Measurements from ENCODE around the gene GPR158.

The GPR158 gene

GRCh38 chr10:25508112-25508815 lies 333.5 kb downstream of the GPR158 start:
- DNase-seq = no peak

- no peak for DNase-seq
Measured at GRCh38 chr10:25509151-25509550, 334.4 kb downstream of the GPR158 start.

GRCh38 chr10:25522294-25522693 lies 347.5 kb downstream of the GPR158 start:
- no peak for DNase-seq

DNA sequence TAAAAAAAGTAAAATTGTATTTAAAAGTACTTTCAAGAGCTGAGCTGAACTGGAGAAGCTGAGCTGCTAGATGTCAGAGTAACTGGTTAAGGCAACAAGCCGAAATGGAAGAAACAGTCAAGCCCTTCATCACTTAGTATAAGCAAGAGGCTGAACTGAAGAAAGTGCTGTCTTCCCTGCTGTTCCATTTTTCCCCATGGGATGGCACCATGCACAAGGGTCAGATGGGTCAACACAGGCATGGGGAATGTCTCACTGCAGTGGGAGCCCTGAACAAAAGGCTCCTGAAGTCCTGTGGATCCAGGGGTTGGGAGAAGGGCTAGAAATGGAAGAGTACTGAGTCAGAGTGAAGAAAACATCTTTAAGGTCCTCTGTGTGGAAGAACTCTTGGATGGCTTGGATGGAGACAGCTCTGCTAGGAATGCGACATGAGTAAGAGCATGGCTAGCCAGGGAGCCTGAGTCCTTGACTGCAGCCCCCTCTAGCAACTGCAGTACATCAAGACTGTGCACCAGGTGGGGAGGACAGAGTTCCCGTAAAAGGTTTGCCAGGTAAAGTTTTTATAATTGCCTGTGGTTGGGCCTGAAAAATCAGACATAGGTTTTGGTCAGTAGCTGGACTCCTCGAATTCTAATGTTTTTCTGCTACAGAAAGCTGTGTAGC lies 348.3 kb downstream of the GPR158 start:
- DNase-seq = no peak

GRCh38 chr10:25530306-25530705 lies 355.5 kb downstream of the GPR158 start:
- DNase-seq = no peak

GRCh38 chr10:25531457-25532061 lies 356.8 kb downstream of the GPR158 start:
- no peak for DNase-seq

GRCh38 chr10:25532213-25532612 lies 357.4 kb downstream of the GPR158 start:
- no peak for DNase-seq

GRCh38 chr10:25536027-25536426 lies 361.2 kb downstream of the GPR158 start:
- DNase-seq = no peak

DNA sequence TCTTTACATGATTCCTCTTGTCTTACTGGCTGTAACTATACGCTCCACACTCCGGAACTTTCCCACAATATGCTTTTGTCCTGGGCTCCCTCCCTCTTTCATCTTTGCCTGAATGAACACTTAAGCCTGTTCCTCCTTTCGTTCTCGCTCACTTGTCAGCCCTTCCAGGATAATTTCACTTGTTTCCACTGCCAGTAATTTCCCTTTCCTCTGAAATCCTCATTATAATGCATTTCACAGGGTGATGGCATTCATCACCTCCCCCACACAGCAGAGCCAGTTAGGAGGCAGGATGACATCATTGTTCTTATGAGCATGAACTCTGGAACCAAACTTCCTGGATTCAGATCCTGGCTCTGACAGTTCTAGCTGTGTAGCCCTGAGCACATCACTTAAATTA lies 372.6 kb downstream of the GPR158 start:
- DNase-seq = no peak

DNA sequence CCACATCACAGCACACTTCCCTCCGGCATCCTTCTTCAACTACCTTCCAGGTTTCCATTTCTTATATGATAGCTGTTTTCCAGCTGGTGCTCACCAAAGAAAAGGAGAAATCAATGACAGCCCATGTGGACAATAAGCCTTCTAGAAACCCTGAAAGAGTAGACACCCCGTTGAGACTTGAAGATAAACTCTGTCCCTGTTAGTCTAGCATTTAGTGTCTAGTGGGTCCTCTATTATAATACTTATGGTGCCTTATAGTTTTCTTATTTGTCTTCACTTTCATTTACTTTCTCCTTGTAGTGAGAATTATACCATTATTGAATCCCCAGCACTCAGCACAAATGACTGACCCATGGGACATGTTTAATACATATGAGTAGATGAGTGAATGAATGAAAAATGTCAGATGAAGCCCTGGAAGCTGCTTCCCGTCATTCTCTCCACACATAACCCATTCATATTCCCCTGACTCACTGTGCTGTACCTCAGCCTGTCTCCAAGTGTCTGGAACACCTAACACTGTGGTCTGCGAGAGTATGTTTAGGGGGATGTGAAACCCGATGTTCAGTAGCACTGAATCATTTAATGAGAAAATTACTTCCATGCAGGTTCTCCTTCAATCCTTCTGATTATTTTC lies 377.6 kb downstream of the GPR158 start:
- no peak for DNase-seq

GRCh38 chr10:25555865-25556264 lies 381.1 kb downstream of the GPR158 start:
- DNase-seq = no peak

- DNase-seq = no peak
Measured at GRCh38 chr10:25556457-25556856, 381.7 kb downstream of the GPR158 start.

DNA sequence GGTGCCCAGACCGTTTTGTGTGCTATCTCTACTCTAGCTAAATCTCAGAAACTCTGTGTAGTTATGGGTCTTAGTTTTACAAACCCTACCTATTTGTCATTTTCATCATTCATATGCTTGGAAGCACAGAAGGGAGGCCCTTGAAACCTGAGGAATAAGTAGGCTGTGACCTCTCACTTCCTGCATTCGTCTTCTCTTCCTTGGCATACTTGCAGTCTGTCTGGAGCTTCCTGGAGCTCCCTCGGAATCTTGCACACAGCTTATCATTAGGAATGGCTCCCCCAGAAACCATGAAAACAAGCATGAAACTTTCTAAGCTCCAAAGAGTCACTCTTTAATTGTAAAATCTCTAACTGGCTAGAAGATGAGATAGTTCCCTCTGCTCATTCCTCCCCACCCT lies 382.3 kb downstream of the GPR158 start:
- DNase-seq = no peak

GRCh38 chr10:25561758-25562157 lies 387.0 kb downstream of the GPR158 start:
- no peak for DNase-seq

DNA sequence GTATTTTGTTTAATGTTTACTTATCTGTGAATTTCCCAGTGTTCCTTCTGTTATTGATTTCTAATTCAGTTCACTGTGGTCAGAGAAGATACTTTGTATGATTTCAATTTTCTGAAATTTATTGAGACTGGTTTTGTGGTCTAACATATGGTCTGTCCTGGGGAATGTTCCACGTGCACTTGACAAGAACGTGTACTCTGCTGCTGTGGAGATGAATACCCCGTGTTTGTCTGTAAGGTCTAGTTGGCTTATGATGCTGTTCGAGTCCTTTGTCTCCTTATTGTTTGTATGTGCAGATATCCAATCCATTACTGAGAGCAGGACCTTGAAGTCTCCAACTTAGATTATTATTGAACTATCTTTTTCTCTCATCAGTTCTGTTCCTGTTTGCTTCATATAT lies 387.7 kb downstream of the GPR158 start:
- no peak for DNase-seq

- no peak for DNase-seq
Measured at GRCh38 chr10:25564351-25564750, 389.6 kb downstream of the GPR158 start.

DNA sequence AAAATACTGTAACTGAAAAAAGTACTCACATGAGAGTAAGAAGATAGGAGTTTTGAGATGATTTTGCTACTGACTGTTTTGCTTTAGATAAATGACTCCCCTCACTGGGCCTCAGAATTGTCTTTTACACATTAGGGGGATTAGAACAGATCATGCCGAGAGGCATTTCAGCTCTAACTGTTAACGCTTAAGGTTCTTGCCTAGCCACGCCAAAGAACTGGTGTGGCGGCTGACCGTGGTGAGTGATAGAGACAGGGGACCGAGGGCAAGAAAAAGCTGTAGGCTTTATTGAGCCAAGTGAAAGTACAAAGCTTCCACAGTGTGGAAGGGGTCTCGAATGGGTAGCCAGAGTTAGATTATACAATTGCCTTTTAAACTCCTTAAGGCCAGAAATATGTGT lies 390.8 kb downstream of the GPR158 start:
- no peak for DNase-seq

DNA sequence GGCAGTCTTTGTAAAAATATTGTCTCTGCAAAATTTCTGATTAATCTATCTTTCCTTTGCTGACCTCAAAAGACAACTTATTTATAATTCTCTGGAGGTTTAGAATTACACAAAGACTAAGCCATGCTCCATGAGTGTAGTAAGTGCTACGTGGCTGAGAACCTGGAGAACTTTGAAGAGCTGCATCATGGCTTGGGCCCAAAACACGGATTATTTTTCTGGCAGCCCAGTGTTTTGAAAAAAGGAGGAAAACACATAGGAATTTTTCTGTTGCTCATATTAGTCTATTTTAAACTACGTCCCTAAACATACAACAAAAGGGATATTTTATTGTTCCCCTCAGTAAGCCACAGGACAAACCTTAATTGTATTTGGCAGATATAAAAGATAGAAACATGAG lies 398.5 kb downstream of the GPR158 start:
- no peak for DNase-seq

GRCh38 chr10:25575343-25575742 lies 400.5 kb downstream of the GPR158 start:
- no peak for DNase-seq

DNA sequence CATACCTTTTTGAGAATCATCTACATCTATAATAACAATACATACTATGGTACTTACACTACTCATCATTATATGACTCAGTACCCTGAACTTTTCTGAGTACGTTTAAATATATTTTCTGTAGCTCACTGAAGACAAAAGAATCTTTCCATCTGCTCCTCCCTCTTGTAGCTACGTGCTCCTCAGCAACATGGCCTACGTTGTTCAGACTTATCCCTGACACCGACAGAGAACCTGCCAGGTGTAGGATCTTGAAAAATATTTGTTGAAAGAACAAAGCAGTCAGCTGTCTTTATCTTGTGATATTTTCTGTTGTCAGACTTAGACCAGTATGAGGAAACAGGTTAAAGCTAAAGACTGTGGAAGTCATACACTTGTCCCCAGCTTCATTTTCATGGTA lies 403.3 kb downstream of the GPR158 start:
- no peak for DNase-seq

- no peak for DNase-seq
Measured at GRCh38 chr10:25582961-25583360, 408.2 kb downstream of the GPR158 start.

DNA sequence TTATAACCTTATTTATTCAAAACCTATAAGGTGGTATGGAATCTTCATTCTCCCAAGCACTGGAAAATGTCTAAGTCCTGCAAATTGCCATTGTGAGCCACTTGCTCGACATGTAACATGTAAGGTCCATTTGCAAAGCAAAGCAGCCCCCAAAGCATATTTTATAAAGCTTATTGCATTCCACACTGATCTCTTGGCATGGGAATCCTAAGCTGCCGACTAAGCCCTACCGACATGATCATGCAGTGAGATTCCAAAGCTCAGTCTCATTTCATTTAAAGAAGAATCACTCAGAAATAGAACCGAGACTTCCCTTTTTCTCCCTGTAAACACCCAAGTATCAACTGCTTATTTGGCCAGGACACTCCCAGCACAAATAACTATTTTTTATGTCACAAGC lies 425.9 kb downstream of the GPR158 start:
- DNase-seq = no peak

- DNase-seq = no peak
Measured at GRCh38 chr10:25604591-25604990, 429.8 kb downstream of the GPR158 start.

GRCh38 chr10:25614652-25615051 lies 439.9 kb downstream of the GPR158 start:
- DNase-seq = no peak

Measured in femur (tissue), 1 donor.